Suprapubic skin (tissue), 3 donors: ENCODE data around the gene HERC5.

Experiments
- POLR2A ChIP-seq, 2 donors: fragments of 450-650 bp; IDR thresholded peaks; one replicate each; pipeline ENCODE4 v1.6.1; 2017; ENCODE audit warnings: antibody characterized with exemption in 2 of 2, mild to moderate bottlenecking in 2 of 2, moderate library complexity in 2 of 2
- TF ChIP-seq, protein P1 (sequence below), 2 donors: fragments of 200-600 bp in 1 of 2; fragments of 450-650 bp in 1 of 2; sonication (generic) in 1 of 2; IDR thresholded peaks; one replicate each; pipeline ENCODE4 v1.5.1; 2016 to 2019; ENCODE audit warnings: antibody characterized with exemption in 2 of 2, mild to moderate bottlenecking in 1 of 2, moderate library complexity in 1 of 2

DNA sequence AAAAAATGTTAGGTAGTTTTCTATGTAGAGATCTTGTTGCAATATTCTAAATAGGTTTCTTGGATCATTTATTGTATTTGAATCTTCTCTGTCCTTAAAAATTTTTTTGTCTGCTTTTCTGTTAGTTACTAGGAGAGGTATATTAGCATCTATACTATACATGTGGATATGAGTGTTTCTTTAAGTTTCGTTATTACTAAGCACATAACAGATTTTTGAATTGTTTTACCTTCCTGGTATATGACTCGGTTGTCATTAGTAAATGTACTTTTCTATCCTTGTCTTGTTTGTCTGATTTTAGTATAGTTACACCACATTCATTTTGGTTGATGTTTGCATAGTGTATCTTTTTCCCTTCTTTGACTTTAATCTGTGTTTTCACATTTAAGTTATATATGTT lies 46.4 kb downstream of the HERC5 start:
- TF ChIP-seq POLR2A (IDR thresholded peaks at IDR 0.05) = no peak
- TF ChIP-seq, protein P1, sequence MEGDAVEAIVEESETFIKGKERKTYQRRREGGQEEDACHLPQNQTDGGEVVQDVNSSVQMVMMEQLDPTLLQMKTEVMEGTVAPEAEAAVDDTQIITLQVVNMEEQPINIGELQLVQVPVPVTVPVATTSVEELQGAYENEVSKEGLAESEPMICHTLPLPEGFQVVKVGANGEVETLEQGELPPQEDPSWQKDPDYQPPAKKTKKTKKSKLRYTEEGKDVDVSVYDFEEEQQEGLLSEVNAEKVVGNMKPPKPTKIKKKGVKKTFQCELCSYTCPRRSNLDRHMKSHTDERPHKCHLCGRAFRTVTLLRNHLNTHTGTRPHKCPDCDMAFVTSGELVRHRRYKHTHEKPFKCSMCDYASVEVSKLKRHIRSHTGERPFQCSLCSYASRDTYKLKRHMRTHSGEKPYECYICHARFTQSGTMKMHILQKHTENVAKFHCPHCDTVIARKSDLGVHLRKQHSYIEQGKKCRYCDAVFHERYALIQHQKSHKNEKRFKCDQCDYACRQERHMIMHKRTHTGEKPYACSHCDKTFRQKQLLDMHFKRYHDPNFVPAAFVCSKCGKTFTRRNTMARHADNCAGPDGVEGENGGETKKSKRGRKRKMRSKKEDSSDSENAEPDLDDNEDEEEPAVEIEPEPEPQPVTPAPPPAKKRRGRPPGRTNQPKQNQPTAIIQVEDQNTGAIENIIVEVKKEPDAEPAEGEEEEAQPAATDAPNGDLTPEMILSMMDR (IDR thresholded peaks at IDR 0.05) = no peak
